WTC11 (cell line): ENCODE data around the gene MAT2A. TPM values are rescaled to one million over a fixed set of nuclear protein-coding genes. Genes with fewer than 3 reads are reported as not detected.

Experiments used
- ATAC-seq: fragments of 200-7000 bp; cut with Tn5 transposase; 2 replicates; pipeline ENCODE4 v1.10.0; 2021; ENCODE audit warnings: mild to moderate bottlenecking, moderate library complexity
- CTCF ChIA-PET: fragments of 300-600 bp; sonication (Branson Sonifier 250); formaldehyde crosslinking; loops from one replicate; lab custom pipeline; 2021; ENCODE audit warnings: antibody characterized with exemption; lab: Charles Lee
- POLR2A ChIA-PET: fragments of 350-600 bp; sonication (Branson Sonifier 250); formaldehyde crosslinking; loops from one replicate; lab custom pipeline; 2021; ENCODE audit warnings: antibody characterized with exemption; lab: Charles Lee
- DNase-seq: peaks from one replicate; pipeline ENCODE4 v3.0.0; 2021; ENCODE audit warnings: low spot score
- H3K27ac Mint-ChIP-seq: 2 replicates; pipeline ENCODE4 v1.8.0; 2021; ENCODE audit warnings: mixed read lengths
- H3K27me3 Mint-ChIP-seq: 2 replicates; pipeline ENCODE4 v1.8.0; 2021; ENCODE audit warnings: low read depth, mild to moderate bottlenecking, moderate library complexity, mixed read lengths
- H3K36me3 Mint-ChIP-seq: 2 replicates; pipeline ENCODE4 v1.8.0; 2021; ENCODE audit warnings: mixed read lengths
- H3K4me1 Mint-ChIP-seq: 2 replicates; pipeline ENCODE4 v1.8.0; 2022; ENCODE audit warnings: mixed read lengths
- H3K4me3 Mint-ChIP-seq: 2 replicates; pipeline ENCODE4 v1.8.0; 2021; ENCODE audit warnings: mild to moderate bottlenecking, moderate library complexity, mixed read lengths
- H3K9me3 Mint-ChIP-seq: 2 replicates; pipeline ENCODE4 v1.8.0; 2021; ENCODE audit warnings: mixed read lengths
- ELF4 ChIP-seq: sonication (generic); formaldehyde crosslinking; IDR thresholded peaks from 2 replicates; pipeline ENCODE4 v1.8.1; 2022; ENCODE audit warnings: low read depth, mild to moderate bottlenecking, moderate library complexity, missing genetic modification reagents
- ESRRA ChIP-seq: sonication (generic); formaldehyde crosslinking; IDR thresholded peaks from 2 replicates; pipeline ENCODE4 v1.8.1; 2022; ENCODE audit warnings: mild to moderate bottlenecking, missing genetic modification reagents, borderline replicate concordance
- GABPB1 ChIP-seq: sonication (generic); formaldehyde crosslinking; IDR thresholded peaks from 2 replicates; pipeline ENCODE4 v1.8.1; 2023; ENCODE audit warnings: mild to moderate bottlenecking, missing genetic modification reagents
- HMGA2 ChIP-seq: fragments of 250-450 bp; sonication (Bioruptor Pico); IDR thresholded peaks from 2 replicates; pipeline ENCODE4 v1.4.0; 2021; ENCODE audit warnings: mild to moderate bottlenecking, moderate library complexity
- NFE2L1 ChIP-seq: sonication (generic); formaldehyde crosslinking; IDR thresholded peaks from 2 replicates; pipeline ENCODE4 v1.8.1; 2023; ENCODE audit warnings: missing genetic modification reagents
- SMAD3 ChIP-seq: sonication (generic); formaldehyde crosslinking; IDR thresholded peaks from 2 replicates; pipeline ENCODE4 v1.8.0; 2022; ENCODE audit warnings: missing genetic modification reagents, mild to moderate bottlenecking, borderline replicate concordance
- SP1 ChIP-seq: sonication (generic); formaldehyde crosslinking; conservative IDR thresholded peaks from 2 replicates; pipeline ENCODE4 v1.8.1; 2022; ENCODE audit warnings: missing genetic modification reagents
- TP53 ChIP-seq: sonication (generic); formaldehyde crosslinking; IDR thresholded peaks from 2 replicates; pipeline ENCODE4 v1.8.1; 2023; ENCODE audit warnings: mild to moderate bottlenecking, missing genetic modification reagents
- ZNF121 ChIP-seq: sonication (generic); formaldehyde crosslinking; IDR thresholded peaks from 2 replicates; pipeline ENCODE4 v1.8.0; 2023; ENCODE audit warnings: missing genetic modification reagents
- ZNF232 ChIP-seq: sonication (generic); formaldehyde crosslinking; IDR thresholded peaks from 2 replicates; pipeline ENCODE4 v1.8.0; 2022; ENCODE audit warnings: mild to moderate bottlenecking, missing genetic modification reagents
- ZNF423 ChIP-seq: fragments of 250-450 bp; sonication (Bioruptor Pico); IDR thresholded peaks from 2 replicates; pipeline ENCODE4 v2.1.2; 2022; ENCODE audit warnings: mild to moderate bottlenecking, moderate library complexity
- total RNA-seq: library from RNA; stranded (reverse); gene quantifications from 3 replicates; pipeline ENCODE4 v1.2.3, GENCODE V29; 2021
- TF ChIP-seq, protein P1 (sequence below): sonication (generic); formaldehyde crosslinking; IDR thresholded peaks from 2 replicates; pipeline ENCODE4 v1.8.0; 2022; ENCODE audit warnings: mild to moderate bottlenecking, missing genetic modification reagents
- TF ChIP-seq, protein P2 (sequence below): sonication (generic); formaldehyde crosslinking; IDR thresholded peaks from 2 replicates; pipeline ENCODE4 v1.8.1; 2023; ENCODE audit warnings: mild to moderate bottlenecking, missing genetic modification reagents
- TF ChIP-seq, protein P3 (sequence below): fragments of 250-450 bp; sonication (Bioruptor Pico); IDR thresholded peaks from 2 replicates; pipeline ENCODE4 v1.9.0; 2021; ENCODE audit warnings: mild to moderate bottlenecking

The MAT2A gene
- total RNA-seq, 1 experiment from 2014 or later, result 222 TPM

DNA sequence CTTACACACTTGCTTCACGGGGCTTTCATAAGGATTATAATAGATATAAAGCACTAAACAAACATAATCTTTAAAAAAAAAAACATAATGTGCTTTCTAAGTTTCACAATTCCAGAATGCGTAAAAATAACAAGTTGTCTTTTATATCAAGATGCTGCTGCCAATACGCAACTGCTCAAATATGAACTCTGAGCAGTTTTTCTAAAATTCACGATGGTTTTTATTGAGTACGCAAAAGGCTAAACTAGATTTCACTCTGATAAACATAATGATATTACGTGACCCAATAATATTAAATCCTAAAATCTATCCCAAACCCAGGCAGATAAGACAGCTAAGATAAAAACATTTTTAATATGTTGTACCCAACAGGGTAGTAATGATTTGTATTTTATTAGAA is 24.6 kb upstream of the MAT2A start (continued):
- TF ChIP-seq, protein P1, sequence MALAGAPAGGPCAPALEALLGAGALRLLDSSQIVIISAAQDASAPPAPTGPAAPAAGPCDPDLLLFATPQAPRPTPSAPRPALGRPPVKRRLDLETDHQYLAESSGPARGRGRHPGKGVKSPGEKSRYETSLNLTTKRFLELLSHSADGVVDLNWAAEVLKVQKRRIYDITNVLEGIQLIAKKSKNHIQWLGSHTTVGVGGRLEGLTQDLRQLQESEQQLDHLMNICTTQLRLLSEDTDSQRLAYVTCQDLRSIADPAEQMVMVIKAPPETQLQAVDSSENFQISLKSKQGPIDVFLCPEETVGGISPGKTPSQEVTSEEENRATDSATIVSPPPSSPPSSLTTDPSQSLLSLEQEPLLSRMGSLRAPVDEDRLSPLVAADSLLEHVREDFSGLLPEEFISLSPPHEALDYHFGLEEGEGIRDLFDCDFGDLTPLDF (CRISPR knock-in tag), result no peak
- TF ChIP-seq ELF4 (no peak), NFE2L1 (CRISPR knock-in tag) (no peak), HMGA2 (CRISPR knock-in tag) (no peak), ESRRA (CRISPR knock-in tag) (no peak), SMAD3 (CRISPR knock-in tag) (no peak)

DNA sequence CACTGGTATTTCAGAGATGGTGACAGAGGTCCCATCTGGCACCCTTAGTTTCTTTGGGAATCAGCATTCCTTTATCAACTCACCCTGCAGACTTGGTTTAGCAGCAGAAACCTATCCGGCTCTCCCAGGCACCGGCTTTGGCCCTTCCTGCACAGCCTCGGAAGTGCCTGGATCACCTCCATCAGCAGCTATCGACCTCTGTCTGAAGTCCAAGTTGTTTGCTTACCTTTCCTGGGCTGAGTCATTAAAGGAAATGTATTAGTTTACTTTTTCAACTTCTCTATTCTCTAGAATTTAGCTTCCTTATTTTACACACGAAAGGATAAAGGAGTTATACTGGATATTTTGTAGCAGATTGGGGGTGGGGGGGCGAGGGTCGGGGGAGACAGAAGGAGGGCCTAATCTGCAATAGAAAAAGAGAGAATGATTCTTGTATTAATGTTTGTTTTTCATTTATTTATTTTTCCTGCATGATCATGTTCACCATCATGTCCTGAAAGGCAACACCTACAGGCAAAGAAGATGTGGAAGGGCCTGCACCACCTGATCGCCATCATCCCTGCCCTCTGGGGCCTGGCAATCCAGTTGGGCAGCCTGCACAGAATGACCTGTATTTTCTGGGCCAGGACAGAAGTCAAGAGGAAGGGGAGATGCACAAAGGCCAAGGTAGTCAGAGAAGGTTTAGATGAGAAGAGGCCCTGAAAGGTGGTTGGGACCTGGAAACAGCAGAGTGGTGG is 22.1 kb upstream of the MAT2A start:
- H3K27ac Mint-ChIP-seq, result no peak overlapping the region
- H3K9me3 Mint-ChIP-seq, result no peaks in the 10 kb centered on the region
- ChIA-PET POLR2A (no interaction called here), CTCF (interaction anchor here (0.7 kb wide), 1 partner anchor 274 kb away, joined by 3 read pairs; no protein-coding TSS in a partner anchor)
- ATAC-seq (no peak), DNase-seq (no peak)
- no peak overlapping the region for H3K4me3 Mint-ChIP-seq
- no peaks in the 10 kb centered on the region; the same call in 1 of the 2 replicates for H3K27me3 Mint-ChIP-seq
- H3K4me1 Mint-ChIP-seq, result no peaks in the 10 kb centered on the region
- TF ChIP-seq SP1 (CRISPR knock-in tag), result no peak
- 0 out of 2 replicates have a peak, but pooled peaks have one; percentile 19 for TF ChIP-seq GABPB1 (CRISPR knock-in tag)
- TF ChIP-seq, protein P2, sequence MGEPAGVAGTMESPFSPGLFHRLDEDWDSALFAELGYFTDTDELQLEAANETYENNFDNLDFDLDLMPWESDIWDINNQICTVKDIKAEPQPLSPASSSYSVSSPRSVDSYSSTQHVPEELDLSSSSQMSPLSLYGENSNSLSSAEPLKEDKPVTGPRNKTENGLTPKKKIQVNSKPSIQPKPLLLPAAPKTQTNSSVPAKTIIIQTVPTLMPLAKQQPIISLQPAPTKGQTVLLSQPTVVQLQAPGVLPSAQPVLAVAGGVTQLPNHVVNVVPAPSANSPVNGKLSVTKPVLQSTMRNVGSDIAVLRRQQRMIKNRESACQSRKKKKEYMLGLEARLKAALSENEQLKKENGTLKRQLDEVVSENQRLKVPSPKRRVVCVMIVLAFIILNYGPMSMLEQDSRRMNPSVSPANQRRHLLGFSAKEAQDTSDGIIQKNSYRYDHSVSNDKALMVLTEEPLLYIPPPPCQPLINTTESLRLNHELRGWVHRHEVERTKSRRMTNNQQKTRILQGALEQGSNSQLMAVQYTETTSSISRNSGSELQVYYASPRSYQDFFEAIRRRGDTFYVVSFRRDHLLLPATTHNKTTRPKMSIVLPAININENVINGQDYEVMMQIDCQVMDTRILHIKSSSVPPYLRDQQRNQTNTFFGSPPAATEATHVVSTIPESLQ (CRISPR knock-in tag), result no peak
- TF ChIP-seq TP53 (CRISPR knock-in tag), result no peak
- H3K36me3 Mint-ChIP-seq, result no peaks in the 10 kb centered on the region

DNA sequence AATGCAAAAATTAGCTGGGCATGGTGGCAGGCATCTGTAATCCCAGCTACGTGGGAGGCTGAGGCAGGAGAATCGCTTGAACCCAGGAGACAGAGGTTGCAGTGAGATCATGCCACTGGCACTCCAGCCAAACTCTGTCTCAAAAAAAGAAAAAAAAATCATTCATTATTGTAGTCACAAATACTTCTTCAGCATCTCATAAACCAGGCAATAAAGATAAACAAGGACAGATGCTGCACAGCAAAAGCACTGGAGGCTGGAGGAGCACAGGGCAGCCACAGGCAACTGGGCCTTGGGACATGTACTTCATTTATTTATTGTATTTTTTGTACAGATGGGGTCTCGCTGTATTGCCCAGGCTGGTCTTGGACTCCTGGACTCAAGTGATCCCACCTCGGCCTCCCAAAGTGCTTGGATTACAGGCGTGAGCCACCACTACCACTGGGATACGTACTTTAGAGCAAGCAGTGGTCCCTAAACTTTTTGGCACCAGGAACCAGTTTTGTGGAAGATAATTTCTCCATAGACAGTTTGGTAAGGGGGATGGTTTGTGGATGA is 16.8 kb upstream of the MAT2A start:
- no peak for DNase-seq
- Mint-ChIP-seq H3K9me3 (no peaks in the 10 kb centered on the region), H3K4me1 (peaks cover 21% of the 10 kb centered on the region), H3K4me3 (no peak overlapping the region)
- POLR2A ChIA-PET, result no interaction called here
- peak; percentile 17; the same call in 1 of the 2 replicates for TF ChIP-seq ZNF121
- TF ChIP-seq, protein P3, sequence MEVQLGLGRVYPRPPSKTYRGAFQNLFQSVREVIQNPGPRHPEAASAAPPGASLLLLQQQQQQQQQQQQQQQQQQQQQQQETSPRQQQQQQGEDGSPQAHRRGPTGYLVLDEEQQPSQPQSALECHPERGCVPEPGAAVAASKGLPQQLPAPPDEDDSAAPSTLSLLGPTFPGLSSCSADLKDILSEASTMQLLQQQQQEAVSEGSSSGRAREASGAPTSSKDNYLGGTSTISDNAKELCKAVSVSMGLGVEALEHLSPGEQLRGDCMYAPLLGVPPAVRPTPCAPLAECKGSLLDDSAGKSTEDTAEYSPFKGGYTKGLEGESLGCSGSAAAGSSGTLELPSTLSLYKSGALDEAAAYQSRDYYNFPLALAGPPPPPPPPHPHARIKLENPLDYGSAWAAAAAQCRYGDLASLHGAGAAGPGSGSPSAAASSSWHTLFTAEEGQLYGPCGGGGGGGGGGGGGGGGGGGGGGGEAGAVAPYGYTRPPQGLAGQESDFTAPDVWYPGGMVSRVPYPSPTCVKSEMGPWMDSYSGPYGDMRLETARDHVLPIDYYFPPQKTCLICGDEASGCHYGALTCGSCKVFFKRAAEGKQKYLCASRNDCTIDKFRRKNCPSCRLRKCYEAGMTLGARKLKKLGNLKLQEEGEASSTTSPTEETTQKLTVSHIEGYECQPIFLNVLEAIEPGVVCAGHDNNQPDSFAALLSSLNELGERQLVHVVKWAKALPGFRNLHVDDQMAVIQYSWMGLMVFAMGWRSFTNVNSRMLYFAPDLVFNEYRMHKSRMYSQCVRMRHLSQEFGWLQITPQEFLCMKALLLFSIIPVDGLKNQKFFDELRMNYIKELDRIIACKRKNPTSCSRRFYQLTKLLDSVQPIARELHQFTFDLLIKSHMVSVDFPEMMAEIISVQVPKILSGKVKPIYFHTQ, result no peak
- TF ChIP-seq, all 79 proteins: peak for 1
- Mint-ChIP-seq H3K36me3 (no peaks in the 10 kb centered on the region), H3K27me3 (no peaks in the 10 kb centered on the region), H3K27ac (no peak overlapping the region)
- ATAC-seq, result no peak
- CTCF ChIA-PET, result no interaction called here

DNA sequence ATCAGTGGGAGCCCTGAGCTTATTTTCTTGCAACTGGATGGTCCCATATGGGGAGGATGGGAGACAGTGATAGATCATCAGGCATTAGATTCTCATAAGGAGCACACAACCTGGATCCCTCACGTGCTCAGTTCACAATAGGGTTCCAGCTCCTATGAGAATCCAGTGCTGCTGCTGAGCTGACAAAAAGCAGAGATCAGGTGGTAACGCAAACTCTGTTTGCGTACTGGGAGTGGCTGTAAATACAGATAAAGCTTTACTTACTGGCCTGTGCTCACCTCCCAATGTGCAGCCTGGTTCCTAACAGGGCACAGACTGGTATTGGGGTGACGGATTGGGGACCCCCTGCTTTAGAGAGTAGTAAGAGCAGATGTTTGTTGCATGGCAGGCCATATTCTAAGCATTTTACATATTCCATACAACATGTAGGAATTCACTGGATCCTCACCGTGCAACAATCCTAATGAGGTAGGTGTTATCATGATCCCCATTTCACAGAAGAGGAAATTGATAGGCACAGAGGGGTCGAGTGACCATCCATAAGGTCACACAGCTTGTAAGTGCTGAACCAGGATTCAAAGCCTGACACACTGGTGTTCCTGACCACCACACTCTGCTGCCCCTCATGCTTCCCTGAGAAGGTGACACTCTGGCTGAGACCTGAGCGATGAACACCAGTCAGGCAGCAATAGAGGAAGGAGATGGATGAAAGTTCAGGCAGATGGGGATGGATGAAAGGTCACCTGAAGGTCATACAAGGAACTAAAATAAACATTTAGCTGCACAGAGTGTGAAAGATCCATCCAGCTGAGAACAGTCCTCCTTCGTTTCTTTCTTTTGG is 15.7 kb upstream of the MAT2A start:
- CTCF ChIA-PET, result interaction anchor here (2.0 kb wide), 2 partner anchors 29 to 102 kb away, joined by 4 to 5 read pairs; no protein-coding TSS in a partner anchor
- Mint-ChIP-seq H3K36me3 (no peaks in the 10 kb centered on the region), H3K4me1 (peaks cover 21% of the 10 kb centered on the region), H3K9me3 (no peaks in the 10 kb centered on the region), H3K27ac (peak overlapping the region; percentile 6; the same call in 1 of the 2 replicates), H3K4me3 (no peak overlapping the region), H3K27me3 (no peaks in the 10 kb centered on the region; the same call in 1 of the 2 replicates)
- DNase-seq (no peak), ATAC-seq (no peak)
- POLR2A ChIA-PET, result no interaction called here
- TF ChIP-seq ZNF423 (no peak), ZNF232 (no peak)
